ENCODE measurements around the gene FANCE.
"Not testable (repeated sequence)": the region's sequence is repeated elsewhere in the genome, so short reads cannot be mapped to it uniquely, and the experiment has no call there.

The FANCE gene

GRCh38 chr6:35428421-35429149 lies 23.6 kb upstream of the FANCE start:
- no peak for DNase-seq
- in situ Hi-C loops (cut with MboI; ENCODE audit: low pct_unique_long_range_greater_than_20kb, low sequenced_read_pairs), result no loop called here

GRCh38 chr6:35429463-35429862 lies 22.7 kb upstream of the FANCE start:
- in situ Hi-C loops (cut with MboI; ENCODE audit: low pct_unique_long_range_greater_than_20kb, low sequenced_read_pairs), result no loop called here
- DNase-seq, result peak; percentile 48

- DNase-seq, result no peak
- in situ Hi-C loops (cut with MboI; ENCODE audit: low pct_unique_long_range_greater_than_20kb, low sequenced_read_pairs), result no loop called here
Observed at GRCh38 chr6:35432291-35432690, 19.8 kb upstream of the FANCE start.

GRCh38 chr6:35432702-35433101 lies 19.4 kb upstream of the FANCE start:
- DNase-seq; in situ Hi-C loops (cut with MboI; ENCODE audit: low pct_unique_long_range_greater_than_20kb, low sequenced_read_pairs): not testable (repeated sequence)

- no peak for DNase-seq
- in situ Hi-C loops (cut with MboI; ENCODE audit: low pct_unique_long_range_greater_than_20kb, low sequenced_read_pairs), result no loop called here
Observed at GRCh38 chr6:35435074-35435837, 16.9 kb upstream of the FANCE start.

GRCh38 chr6:35436071-35436857 lies 15.9 kb upstream of the FANCE start:
- DNase-seq, result no peak
- in situ Hi-C loops (cut with MboI; ENCODE audit: low pct_unique_long_range_greater_than_20kb, low sequenced_read_pairs), result no loop called here

- in situ Hi-C loops (cut with MboI; ENCODE audit: low pct_unique_long_range_greater_than_20kb, low sequenced_read_pairs); DNase-seq: not testable (repeated sequence)
Observed at GRCh38 chr6:35438378-35439065, 13.6 kb upstream of the FANCE start.

- DNase-seq, result no peak
- in situ Hi-C loops (cut with MboI; ENCODE audit: low pct_unique_long_range_greater_than_20kb, low sequenced_read_pairs), result no loop called here
Observed at GRCh38 chr6:35439308-35439707, 12.8 kb upstream of the FANCE start.

- no peak for DNase-seq
- in situ Hi-C loops (cut with MboI; ENCODE audit: low pct_unique_long_range_greater_than_20kb, low sequenced_read_pairs), result no loop called here
Observed at GRCh38 chr6:35441205-35441604, 10.9 kb upstream of the FANCE start.

- in situ Hi-C loops (cut with MboI; ENCODE audit: low pct_unique_long_range_greater_than_20kb, low sequenced_read_pairs), result no loop called here
- DNase-seq, result no peak
Observed at GRCh38 chr6:35441642-35442041, 10.5 kb upstream of the FANCE start.

- in situ Hi-C loops (cut with MboI; ENCODE audit: low pct_unique_long_range_greater_than_20kb, low sequenced_read_pairs), result no loop called here
- DNase-seq, result no peak
Observed at GRCh38 chr6:35442693-35443092, 9.4 kb upstream of the FANCE start.

- in situ Hi-C loops (cut with MboI; ENCODE audit: low pct_unique_long_range_greater_than_20kb, low sequenced_read_pairs), result no loop called here
- DNase-seq, result no peak
Observed at GRCh38 chr6:35443341-35444030, 8.7 kb upstream of the FANCE start.

GRCh38 chr6:35445691-35446090 lies 6.4 kb upstream of the FANCE start:
- in situ Hi-C loops (cut with MboI; ENCODE audit: low pct_unique_long_range_greater_than_20kb, low sequenced_read_pairs), result no loop called here
- DNase-seq, result no peak

- in situ Hi-C loops (cut with MboI; ENCODE audit: low pct_unique_long_range_greater_than_20kb, low sequenced_read_pairs), result no loop called here
Observed at GRCh38 chr6:35448191-35448590, 3.9 kb upstream of the FANCE start.

GRCh38 chr6:35449287-35449881 lies 2.8 kb upstream of the FANCE start:
- in situ Hi-C loops (cut with MboI; ENCODE audit: low pct_unique_long_range_greater_than_20kb, low sequenced_read_pairs), result no loop called here
- DNase-seq, result peak; percentile 80

More at GRCh38 chr6:35448191-35448590, 3.9 kb upstream of the FANCE start:
- DNase-seq, result no peak

- in situ Hi-C loops (cut with MboI; ENCODE audit: low pct_unique_long_range_greater_than_20kb, low sequenced_read_pairs), result no loop called here
- no peak for DNase-seq
Observed at GRCh38 chr6:35451354-35452182, 570 bp upstream of the FANCE start.

GRCh38 chr6:35453236-35453635 lies 1.1 kb downstream of the FANCE start:
- in situ Hi-C loops (cut with MboI; ENCODE audit: low pct_unique_long_range_greater_than_20kb, low sequenced_read_pairs), result no loop called here
- DNase-seq, result no peak

Measured in KBM-7 (cell line).